ENCODE measurements around the gene MAML3.

The MAML3 gene

GRCh38 chr4:139863531-139863930 lies 290.5 kb downstream of the MAML3 start:
- DNase-seq (ENCODE audit: low spot score): no peak

- no peak for DNase-seq (ENCODE audit: low spot score)
Observed at GRCh38 chr4:139861471-139861870, 292.5 kb downstream of the MAML3 start.

GRCh38 chr4:139860435-139861024 lies 293.5 kb downstream of the MAML3 start:
- DNase-seq (ENCODE audit: low spot score): no peak

GRCh38 chr4:139859876-139860275 lies 294.1 kb downstream of the MAML3 start:
- no peak for DNase-seq (ENCODE audit: low spot score)

GRCh38 chr4:139858436-139859205 lies 295.4 kb downstream of the MAML3 start:
- DNase-seq (ENCODE audit: low spot score): no peak

- DNase-seq (ENCODE audit: low spot score): no peak
Observed at GRCh38 chr4:139857977-139858376, 296.0 kb downstream of the MAML3 start.

GRCh38 chr4:139857021-139857420 lies 297.0 kb downstream of the MAML3 start:
- DNase-seq (ENCODE audit: low spot score): no peak

- DNase-seq (ENCODE audit: low spot score): no peak
Observed at GRCh38 chr4:139854668-139855403, 299.1 kb downstream of the MAML3 start.

GRCh38 chr4:139853309-139853708 lies 300.7 kb downstream of the MAML3 start:
- no peak for DNase-seq (ENCODE audit: low spot score)

- no peak for DNase-seq (ENCODE audit: low spot score)
Observed at GRCh38 chr4:139852612-139853269, 301.2 kb downstream of the MAML3 start.

- no peak for DNase-seq (ENCODE audit: low spot score)
Observed at GRCh38 chr4:139851639-139852038, 302.3 kb downstream of the MAML3 start.

GRCh38 chr4:139851133-139851532 lies 302.9 kb downstream of the MAML3 start:
- DNase-seq (ENCODE audit: low spot score): no peak

GRCh38 chr4:139849219-139849618 lies 304.8 kb downstream of the MAML3 start:
- DNase-seq (ENCODE audit: low spot score): no peak

GRCh38 chr4:139848028-139848427 lies 306.0 kb downstream of the MAML3 start:
- no peak for DNase-seq (ENCODE audit: low spot score)

- no peak for DNase-seq (ENCODE audit: low spot score)
Observed at GRCh38 chr4:139847602-139848001, 306.4 kb downstream of the MAML3 start.

- no peak for DNase-seq (ENCODE audit: low spot score)
Observed at GRCh38 chr4:139846766-139847165, 307.2 kb downstream of the MAML3 start.

GRCh38 chr4:139845453-139846093 lies 308.4 kb downstream of the MAML3 start:
- no peak for DNase-seq (ENCODE audit: low spot score)

GRCh38 chr4:139844459-139845036 lies 309.4 kb downstream of the MAML3 start:
- no peak for DNase-seq (ENCODE audit: low spot score)

- no peak for DNase-seq (ENCODE audit: low spot score)
Observed at GRCh38 chr4:139844057-139844456, 309.9 kb downstream of the MAML3 start.

GRCh38 chr4:139843641-139844040 lies 310.3 kb downstream of the MAML3 start:
- no peak for DNase-seq (ENCODE audit: low spot score)

- no peak for DNase-seq (ENCODE audit: low spot score)
Observed at GRCh38 chr4:139841464-139842195, 312.4 kb downstream of the MAML3 start.
